HepG2 (cell line): ENCODE data around the gene C19orf38. TPM values are rescaled to one million over a fixed set of nuclear protein-coding genes. Genes with fewer than 3 reads are reported as not detected.

Experiments
- BORCS8-MEF2B ChIP-seq: sonication (generic); formaldehyde crosslinking; IDR thresholded peaks from 2 replicates; pipeline ENCODE4 v1.8.0; 2022; ENCODE audit warnings: mild to moderate bottlenecking, missing genetic modification reagents
- ELF4 ChIP-seq: sonication (generic); formaldehyde crosslinking; IDR thresholded peaks from 2 replicates; pipeline ENCODE4 v1.5.0; 2020; ENCODE audit warnings: missing genetic modification reagents, mild to moderate bottlenecking, moderate library complexity, borderline replicate concordance
- GATAD2A ChIP-seq: IDR thresholded peaks from 2 replicates; pipeline ENCODE4 v1.6.1; 2016
- GPN1 ChIP-seq: sonication (generic); formaldehyde crosslinking; IDR thresholded peaks from 2 replicates; pipeline ENCODE4 v1.5.1; 2020; ENCODE audit warnings: missing genetic modification reagents, borderline replicate concordance
- HES4 ChIP-seq: sonication (generic); formaldehyde crosslinking; IDR thresholded peaks from 2 replicates; pipeline ENCODE4 v1.9.0; 2021; ENCODE audit warnings: mild to moderate bottlenecking, missing genetic modification reagents, borderline replicate concordance
- HMGA1 ChIP-seq: sonication (generic); formaldehyde crosslinking; conservative IDR thresholded peaks from 2 replicates; pipeline ENCODE4 v1.4.0; 2020; ENCODE audit warnings: missing genetic modification reagents
- IKZF1 ChIP-seq: fragments of 450-650 bp; IDR thresholded peaks from 2 replicates; pipeline ENCODE4 v1.7.1; 2016
- KDM5B ChIP-seq: sonication (generic); formaldehyde crosslinking; IDR thresholded peaks from 2 replicates; pipeline ENCODE4 v1.4.0; 2020; ENCODE audit warnings: missing genetic modification reagents, mild to moderate bottlenecking, borderline replicate concordance
- MAFG ChIP-seq: sonication (generic); formaldehyde crosslinking; IDR thresholded peaks from 2 replicates; pipeline ENCODE4 v1.5.1; 2020; ENCODE audit warnings: mild to moderate bottlenecking, missing genetic modification reagents
- MEIS2 ChIP-seq: sonication (generic); formaldehyde crosslinking; IDR thresholded peaks from 2 replicates; pipeline ENCODE4 v1.9.0; 2021; ENCODE audit warnings: mild to moderate bottlenecking, missing genetic modification reagents
- RXRA ChIP-seq: sonication (generic); formaldehyde crosslinking; IDR thresholded peaks from 2 replicates; pipeline ENCODE4 v1.5.1; 2020; ENCODE audit warnings: missing genetic modification reagents
- SAFB2 ChIP-seq: sonication (generic); formaldehyde crosslinking; IDR thresholded peaks from 2 replicates; pipeline ENCODE4 v1.5.1; 2020; ENCODE audit warnings: missing genetic modification reagents, low read depth, mild to moderate bottlenecking, borderline replicate concordance
- SKI ChIP-seq: fragments of 450-650 bp; IDR thresholded peaks from one replicate; pipeline ENCODE4 v1.6.1; 2018; ENCODE audit warnings: mild to moderate bottlenecking; ENCODE audit not compliant: partially characterized antibody
- SPEN ChIP-seq: sonication (generic); formaldehyde crosslinking; IDR thresholded peaks from 2 replicates; pipeline ENCODE4 v1.5.1; 2020; ENCODE audit warnings: low read depth, mild to moderate bottlenecking, missing genetic modification reagents
- THRA ChIP-seq: sonication (generic); formaldehyde crosslinking; IDR thresholded peaks from 2 replicates; pipeline ENCODE4 v1.4.0; 2020; ENCODE audit warnings: missing genetic modification reagents, borderline replicate concordance
- XBP1 ChIP-seq: sonication (generic); formaldehyde crosslinking; IDR thresholded peaks from 2 replicates; pipeline ENCODE4 v1.5.0; 2020; ENCODE audit warnings: missing genetic modification reagents
- ZBTB14 ChIP-seq: sonication (generic); formaldehyde crosslinking; IDR thresholded peaks from 2 replicates; pipeline ENCODE4 v1.4.0; 2020; ENCODE audit warnings: missing genetic modification reagents
- ZFAT ChIP-seq: sonication (generic); formaldehyde crosslinking; conservative IDR thresholded peaks from 2 replicates; pipeline ENCODE4 v1.8.1; 2023; ENCODE audit warnings: missing genetic modification reagents, inconsistent platforms
- ZHX1 ChIP-seq: sonication (generic); formaldehyde crosslinking; IDR thresholded peaks from 2 replicates; pipeline ENCODE4 v1.8.1; 2022; ENCODE audit warnings: low read depth, mild to moderate bottlenecking, missing genetic modification reagents
- ZNF253 ChIP-seq: sonication (generic); formaldehyde crosslinking; IDR thresholded peaks from 2 replicates; pipeline ENCODE4 v1.8.0; 2022; ENCODE audit warnings: mild to moderate bottlenecking, missing genetic modification reagents, borderline replicate concordance
- ZNF343 ChIP-seq: sonication (generic); formaldehyde crosslinking; IDR thresholded peaks from 2 replicates; pipeline ENCODE4 v1.4.0; 2020; ENCODE audit warnings: mild to moderate bottlenecking, missing genetic modification reagents
- ZNF512 ChIP-seq: sonication (generic); formaldehyde crosslinking; IDR thresholded peaks from 2 replicates; pipeline ENCODE4 v1.4.0; 2020; ENCODE audit warnings: mild to moderate bottlenecking, missing genetic modification reagents
- ZNF703 ChIP-seq: sonication (generic); formaldehyde crosslinking; IDR thresholded peaks from 2 replicates; pipeline ENCODE4 v1.5.1; 2020; ENCODE audit warnings: missing genetic modification reagents, mild to moderate bottlenecking, moderate library complexity, borderline replicate concordance
- ZNF724P ChIP-seq: sonication (generic); formaldehyde crosslinking; IDR thresholded peaks from 2 replicates; pipeline ENCODE4 v1.8.0; 2022; ENCODE audit warnings: missing genetic modification reagents, borderline replicate concordance
- ZNF768 ChIP-seq: sonication (generic); formaldehyde crosslinking; IDR thresholded peaks from 2 replicates; pipeline ENCODE4 v1.4.0; 2020; ENCODE audit warnings: missing genetic modification reagents
- polyA plus RNA-seq, 8 experiments: library from polyadenylated mRNA; depleted of rRNA in 3 of 8; stranded (reverse) in 7 of 8; unstranded in 1 of 8; fragments of >200 nt; fragmentation: Illumina TruSeq in 4 of 8; extraction: Trizol in 4 of 8; gene quantifications; 2 replicates each; pipeline versions ENCODE4 v1.2.1 to v1.2.3, GENCODE V29; 2011 to 2016; ENCODE audit warnings: low read depth in 4 of 8, missing spikeins in 1 of 8, mixed read lengths in 1 of 8; ENCODE audit not compliant: insufficient read depth in 1 of 8
- total RNA-seq, 5 experiments: library from RNA; depleted of rRNA; stranded (reverse); fragments of >200 nt; fragmentation: Illumina TruSeq; extraction: Trizol; gene quantifications; 2 replicates each; pipeline ENCODE4 v1.2.3, GENCODE V29; 2016; ENCODE audit warnings: low read depth in 1 of 5

The C19orf38 gene
- total and polyA plus RNA-seq, 2 of the 13 experiments (the other 11 are each of a cell fraction or from before 2014, with no cell fraction given) = 0.11 TPM; not detected in 1

- no peak for TF ChIP-seq ELF4
- no peak for TF ChIP-seq BORCS8-MEF2B (CRISPR knock-in tag)
- TF ChIP-seq ZNF768 (CRISPR knock-in tag) = no peak
- TF ChIP-seq XBP1 = no peak
- TF ChIP-seq ZHX1 = no peak
- no peak for TF ChIP-seq HES4 (CRISPR knock-in tag)
- no peak for TF ChIP-seq HMGA1 (CRISPR knock-in tag)
- TF ChIP-seq SKI = no peak
- TF ChIP-seq MAFG = no peak
- TF ChIP-seq ZNF703 (CRISPR knock-in tag) = no peak
- no peak for TF ChIP-seq ZNF724P (CRISPR knock-in tag)
- TF ChIP-seq ZBTB14 = no peak
- TF ChIP-seq ZFAT (CRISPR knock-in tag) = no peak
- peak; percentile 57; the same call in 1 of the 2 replicates for TF ChIP-seq RXRA (CRISPR knock-in tag)
- TF ChIP-seq ZNF253 (CRISPR knock-in tag) = no peak
- peak; percentile 59; the same call in 1 of the 2 replicates for TF ChIP-seq THRA (CRISPR knock-in tag)
- no peak for TF ChIP-seq SAFB2 (CRISPR knock-in tag)
- no peak for TF ChIP-seq ZNF343 (CRISPR knock-in tag)
- no peak for TF ChIP-seq ZNF512 (CRISPR knock-in tag)
- TF ChIP-seq IKZF1 = no peak
- no peak for TF ChIP-seq KDM5B
- TF ChIP-seq GPN1 = no peak
- no peak for TF ChIP-seq MEIS2 (CRISPR knock-in tag)
- TF ChIP-seq GATAD2A (CRISPR knock-in tag) = 0 out of 2 replicates have a peak, but pooled peaks have one; percentile 12
- TF ChIP-seq SPEN (CRISPR knock-in tag) = no peak
These were observed 33.3 kb downstream of the C19orf38 start (continued) for GRCh38 chr19:10881403-10882107.
